ENCODE data around the gene PRDM1.

The PRDM1 gene

GRCh38 chr6:106108129-106108528 lies 22.0 kb downstream of the PRDM1 start:
- no peak for TF ChIP-seq EZH2phosphoT487 (IDR thresholded peaks at IDR 0.05; ENCODE audit: borderline replicate concordance)
- TF ChIP-seq CTCF (conservative IDR thresholded peaks at IDR 0.05; ENCODE audit: low read length), result no peak
- no peak overlapping the region for H2AFZ ChIP-seq (ENCODE audit: low read length)
- H3K36me3 ChIP-seq (ENCODE audit: insufficient read depth, low read length), result no peaks in the 10 kb centered on the region
- no peak overlapping the region for H3K9ac ChIP-seq (ENCODE audit: low read depth, low read length, poor library complexity, severe bottlenecking)
- H3F3A ChIP-seq (ENCODE audit: low read depth), result no peaks in the 10 kb centered on the region
- no peaks in the 10 kb centered on the region for H3K9me3 ChIP-seq (ENCODE audit: insufficient read depth, low read depth, low read length)
- no peak overlapping the region for H3K4me2 ChIP-seq (ENCODE audit: low read depth, low read length, poor library complexity, severe bottlenecking)
- no peaks in the 10 kb centered on the region for H4K20me1 ChIP-seq (ENCODE audit: insufficient read depth, low read length, poor library complexity, severe bottlenecking)
- no peaks in the 10 kb centered on the region for H3K79me2 ChIP-seq (ENCODE audit: insufficient read depth, low read length)
- no peaks in the 10 kb centered on the region for H3K9me2 ChIP-seq (replicated peaks; ENCODE audit: low read depth, low read length)
- H3K4me3 ChIP-seq (ENCODE audit: low read length, poor library complexity, severe bottlenecking), result no peak overlapping the region
- H3K4me1 ChIP-seq (ENCODE audit: insufficient read depth, low read length, poor library complexity, severe bottlenecking), result peaks cover 68% of the 10 kb centered on the region
- no peaks in the 10 kb centered on the region for H3K27me3 ChIP-seq (ENCODE audit: insufficient read depth, low read length, poor library complexity, severe bottlenecking)

GRCh38 chr6:106109029-106109428 lies 22.9 kb downstream of the PRDM1 start:
- no peak overlapping the region for H3K9ac ChIP-seq (ENCODE audit: low read depth, low read length, poor library complexity, severe bottlenecking)
- peaks cover 68% of the 10 kb centered on the region for H3K4me1 ChIP-seq (ENCODE audit: insufficient read depth, low read length, poor library complexity, severe bottlenecking)
- no peaks in the 10 kb centered on the region for H3K79me2 ChIP-seq (ENCODE audit: insufficient read depth, low read length)
- H3K9me2 ChIP-seq (replicated peaks; ENCODE audit: low read depth, low read length), result no peaks in the 10 kb centered on the region
- H4K20me1 ChIP-seq (ENCODE audit: insufficient read depth, low read length, poor library complexity, severe bottlenecking), result no peaks in the 10 kb centered on the region
- H2AFZ ChIP-seq (ENCODE audit: low read length), result no peak overlapping the region
- H3F3A ChIP-seq (ENCODE audit: low read depth), result no peaks in the 10 kb centered on the region
- H3K9me3 ChIP-seq (ENCODE audit: insufficient read depth, low read depth, low read length), result no peaks in the 10 kb centered on the region
- H3K27me3 ChIP-seq (ENCODE audit: insufficient read depth, low read length, poor library complexity, severe bottlenecking), result no peaks in the 10 kb centered on the region
- H3K4me3 ChIP-seq (ENCODE audit: low read length, poor library complexity, severe bottlenecking), result no peak overlapping the region
- H3K4me2 ChIP-seq (ENCODE audit: low read depth, low read length, poor library complexity, severe bottlenecking), result peak overlapping the region; percentile 7
- no peaks in the 10 kb centered on the region for H3K36me3 ChIP-seq (ENCODE audit: insufficient read depth, low read length)
- no peak for TF ChIP-seq EZH2phosphoT487 (IDR thresholded peaks at IDR 0.05; ENCODE audit: borderline replicate concordance)
- TF ChIP-seq CTCF (conservative IDR thresholded peaks at IDR 0.05; ENCODE audit: low read length), result no peak

- no peak overlapping the region for H3K9ac ChIP-seq (ENCODE audit: low read depth, low read length, poor library complexity, severe bottlenecking)
- peak overlapping the region; percentile 7 for H3K4me2 ChIP-seq (ENCODE audit: low read depth, low read length, poor library complexity, severe bottlenecking)
- no peaks in the 10 kb centered on the region for H3K36me3 ChIP-seq (ENCODE audit: insufficient read depth, low read length)
- no peaks in the 10 kb centered on the region for H3F3A ChIP-seq (ENCODE audit: low read depth)
- no peaks in the 10 kb centered on the region for H3K9me2 ChIP-seq (replicated peaks; ENCODE audit: low read depth, low read length)
- TF ChIP-seq EZH2phosphoT487 (IDR thresholded peaks at IDR 0.05; ENCODE audit: borderline replicate concordance), result no peak
- no peak for TF ChIP-seq CTCF (conservative IDR thresholded peaks at IDR 0.05; ENCODE audit: low read length)
- no peaks in the 10 kb centered on the region for H3K27me3 ChIP-seq (ENCODE audit: insufficient read depth, low read length, poor library complexity, severe bottlenecking)
- H2AFZ ChIP-seq (ENCODE audit: low read length), result no peak overlapping the region
- no peaks in the 10 kb centered on the region for H3K9me3 ChIP-seq (ENCODE audit: insufficient read depth, low read depth, low read length)
- no peak overlapping the region for H3K4me3 ChIP-seq (ENCODE audit: low read length, poor library complexity, severe bottlenecking)
- H3K79me2 ChIP-seq (ENCODE audit: insufficient read depth, low read length), result no peaks in the 10 kb centered on the region
- H3K4me1 ChIP-seq (ENCODE audit: insufficient read depth, low read length, poor library complexity, severe bottlenecking), result peaks cover 80% of the 10 kb centered on the region
- H4K20me1 ChIP-seq (ENCODE audit: insufficient read depth, low read length, poor library complexity, severe bottlenecking), result no peaks in the 10 kb centered on the region
These were observed 24.2 kb downstream of the PRDM1 start for GRCh38 chr6:106110164-106110826.

Data from Loucy (cell line).